Testis (tissue), 3 donors: ENCODE data around the gene CTDP1. TPM values are rescaled to one million over a fixed set of nuclear protein-coding genes. Genes with fewer than 3 reads are reported as not detected.

Source experiments
- DNase-seq: peaks from one replicate; pipeline ENCODE4 v3.0.0-alpha.2; 2019
- H3K27ac ChIP-seq, 2 donors: fragments of 200-600 bp; sonication (generic); one replicate each; pipeline ENCODE4 v1.5.1; 2019
- H3K27me3 ChIP-seq: fragments of 200-600 bp; sonication (generic); one replicate; pipeline ENCODE4 v1.5.1; 2019
- H3K36me3 ChIP-seq: fragments of 200-600 bp; sonication (generic); one replicate; pipeline ENCODE4 v1.5.1; 2017; ENCODE audit warnings: low read depth; ENCODE audit errors: missing control alignments
- H3K4me1 ChIP-seq: fragments of 200-600 bp; sonication (generic); one replicate; pipeline ENCODE4 v1.5.1; 2019
- H3K4me3 ChIP-seq, 2 donors: fragments of 200-600 bp; sonication (generic); one replicate each; pipeline ENCODE4 v1.5.1; 2017 to 2019
- H3K9me3 ChIP-seq: fragments of 200-600 bp; sonication (generic); one replicate; pipeline ENCODE4 v1.5.1; 2017
- POLR2A ChIP-seq: fragments of 450-650 bp; IDR thresholded peaks from one replicate; pipeline ENCODE4 v1.6.1; 2017; ENCODE audit warnings: antibody characterized with exemption, mild to moderate bottlenecking, moderate library complexity
- WGBS, 2 donors: methylation state at CpG; one replicate each; pipeline ENCODE4 v1.1.5; 2018; 5-methylcytosine and 5-hydroxymethylcytosine counted together
- intact Hi-C: fragments of 100-400 bp; cut with DNase I; formaldehyde crosslinking; loops from one replicate; pipeline ENCODE4 v1.15.1; 2023; ENCODE audit warnings: low total_unique reads
- polyA plus RNA-seq: library from polyadenylated mRNA; stranded (reverse); fragments of 350-450 nt; fragmentation: Illumina TruSeq; extraction: RNeasy Lipid Tissue Mini Kit (QIAGEN cat#74804); gene quantifications from one replicate; pipeline ENCODE4 v1.2.3, GENCODE V29; 2014; ENCODE audit warnings: low read depth, low replicate concordance; ENCODE audit not compliant: insufficient read depth
- total RNA-seq, 2 donors: library from RNA; depleted of rRNA; stranded (reverse); fragments of >200 nt; gene quantifications; one replicate each; pipeline ENCODE4 v1.2.3, GENCODE V29; 2016
- TF ChIP-seq, protein P1 (sequence below), 3 experiments: fragments of 450-650 bp in 2 of 3; fragments of 200-600 bp in 1 of 3; sonication (generic) in 1 of 3; IDR thresholded peaks; one replicate each; pipeline ENCODE4 v1.5.1; 2016 to 2019; ENCODE audit warnings: antibody characterized with exemption in 3 of 3, mild to moderate bottlenecking in 2 of 3, moderate library complexity in 1 of 3

Gene CTDP1
- total and polyA plus RNA-seq, 3 donors from 2014 or later: 41.0 to 51.0 (median 47.2) TPM

DNA sequence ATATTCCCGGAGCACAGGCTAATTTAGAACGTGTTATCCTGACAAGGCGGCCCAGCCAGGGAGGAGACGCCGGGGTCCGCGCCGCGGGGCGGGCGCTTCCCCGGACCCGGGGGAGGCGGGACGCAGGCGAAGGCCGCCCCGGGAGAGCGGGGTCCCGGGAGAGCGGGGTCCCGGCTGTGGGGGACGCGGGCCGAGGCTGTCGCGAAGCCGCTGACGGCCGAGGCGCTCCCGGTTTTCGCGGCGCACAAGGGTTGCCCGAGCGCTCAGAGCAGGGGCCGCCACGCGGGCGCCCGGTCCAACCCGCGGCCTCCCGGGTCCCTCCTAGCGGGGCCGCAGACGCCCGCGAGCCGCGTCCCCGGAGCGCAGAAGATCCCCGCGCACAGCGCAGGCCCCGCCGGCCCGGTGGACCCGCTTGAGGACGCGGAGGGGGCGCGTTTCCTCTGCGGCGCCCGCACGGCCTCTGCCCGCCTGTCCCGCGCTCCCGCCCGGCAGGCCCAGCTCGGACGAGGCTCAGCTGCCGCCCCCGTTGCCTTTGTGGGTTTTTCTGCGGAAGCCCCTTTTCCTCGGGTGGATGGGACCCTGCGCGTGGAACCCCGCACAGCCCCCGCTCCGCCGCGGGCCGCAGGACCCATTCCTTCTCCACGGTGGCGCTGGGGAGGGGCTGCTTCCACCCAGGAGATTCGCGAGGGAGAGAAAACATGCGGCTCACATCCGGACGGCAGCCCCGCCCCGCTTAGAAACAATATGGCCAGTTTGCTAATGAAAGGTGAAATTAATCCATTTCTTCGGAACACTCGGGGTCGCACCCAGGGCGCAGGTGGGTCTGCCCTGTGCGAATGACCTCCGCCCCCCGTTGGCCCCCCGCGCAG, 108.5 kb downstream of the CTDP1 start:
- no peaks in the 10 kb centered on the region for H3K9me3 ChIP-seq
- peak overlapping the region; percentile 24 to 30 for H3K4me3 ChIP-seq
- intact Hi-C loops: no loop called here
- no peak for DNase-seq
- WGBS, 2 donors: 2 to 3% methylated on average over 19 to 104 of the region's 106 CpGs
- H3K36me3 ChIP-seq: no peaks in the 10 kb centered on the region
- no peaks in the 10 kb centered on the region for H3K27me3 ChIP-seq
- no peak overlapping the region for H3K27ac ChIP-seq
- H3K4me1 ChIP-seq: peaks cover 8% of the 10 kb centered on the region
- TF ChIP-seq POLR2A: no peak
- TF ChIP-seq, protein P1, sequence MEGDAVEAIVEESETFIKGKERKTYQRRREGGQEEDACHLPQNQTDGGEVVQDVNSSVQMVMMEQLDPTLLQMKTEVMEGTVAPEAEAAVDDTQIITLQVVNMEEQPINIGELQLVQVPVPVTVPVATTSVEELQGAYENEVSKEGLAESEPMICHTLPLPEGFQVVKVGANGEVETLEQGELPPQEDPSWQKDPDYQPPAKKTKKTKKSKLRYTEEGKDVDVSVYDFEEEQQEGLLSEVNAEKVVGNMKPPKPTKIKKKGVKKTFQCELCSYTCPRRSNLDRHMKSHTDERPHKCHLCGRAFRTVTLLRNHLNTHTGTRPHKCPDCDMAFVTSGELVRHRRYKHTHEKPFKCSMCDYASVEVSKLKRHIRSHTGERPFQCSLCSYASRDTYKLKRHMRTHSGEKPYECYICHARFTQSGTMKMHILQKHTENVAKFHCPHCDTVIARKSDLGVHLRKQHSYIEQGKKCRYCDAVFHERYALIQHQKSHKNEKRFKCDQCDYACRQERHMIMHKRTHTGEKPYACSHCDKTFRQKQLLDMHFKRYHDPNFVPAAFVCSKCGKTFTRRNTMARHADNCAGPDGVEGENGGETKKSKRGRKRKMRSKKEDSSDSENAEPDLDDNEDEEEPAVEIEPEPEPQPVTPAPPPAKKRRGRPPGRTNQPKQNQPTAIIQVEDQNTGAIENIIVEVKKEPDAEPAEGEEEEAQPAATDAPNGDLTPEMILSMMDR (IDR thresholded peaks at IDR 0.05): no peak

DNA sequence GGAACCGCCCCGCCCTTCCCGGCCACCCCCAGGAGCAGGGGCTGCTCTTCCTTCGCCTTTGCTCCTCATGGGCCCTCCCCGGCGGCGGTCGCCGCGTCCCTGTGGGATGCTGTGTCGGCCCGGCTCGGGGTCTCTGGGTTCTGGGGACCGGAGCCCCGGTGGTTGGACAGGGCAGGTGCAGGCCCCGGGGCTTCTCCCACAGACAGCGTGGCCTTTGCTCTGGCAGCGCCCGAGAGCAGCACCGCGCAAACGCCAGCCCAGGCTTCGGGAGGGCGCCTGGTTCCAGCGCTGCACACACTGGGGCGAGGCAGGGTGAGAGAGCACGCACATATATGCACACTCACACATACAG, 109.1 kb downstream of the CTDP1 start:
- intact Hi-C loops: no loop called here
- Histone ChIP-seq H3K4me3 (peak overlapping the region; percentile 24 to 30), H3K27me3 (no peaks in the 10 kb centered on the region), H3K36me3 (no peaks in the 10 kb centered on the region), H3K27ac (no peak overlapping the region), H3K9me3 (no peaks in the 10 kb centered on the region), H3K4me1 (peaks cover 8% of the 10 kb centered on the region)
- TF ChIP-seq, protein P1 (IDR thresholded peaks at IDR 0.05): no peak
- TF ChIP-seq POLR2A: no peak
- WGBS, 2 donors: 20 to 37% methylated on average over 3 to 21 of the region's 27 CpGs
- no peak for DNase-seq

DNA sequence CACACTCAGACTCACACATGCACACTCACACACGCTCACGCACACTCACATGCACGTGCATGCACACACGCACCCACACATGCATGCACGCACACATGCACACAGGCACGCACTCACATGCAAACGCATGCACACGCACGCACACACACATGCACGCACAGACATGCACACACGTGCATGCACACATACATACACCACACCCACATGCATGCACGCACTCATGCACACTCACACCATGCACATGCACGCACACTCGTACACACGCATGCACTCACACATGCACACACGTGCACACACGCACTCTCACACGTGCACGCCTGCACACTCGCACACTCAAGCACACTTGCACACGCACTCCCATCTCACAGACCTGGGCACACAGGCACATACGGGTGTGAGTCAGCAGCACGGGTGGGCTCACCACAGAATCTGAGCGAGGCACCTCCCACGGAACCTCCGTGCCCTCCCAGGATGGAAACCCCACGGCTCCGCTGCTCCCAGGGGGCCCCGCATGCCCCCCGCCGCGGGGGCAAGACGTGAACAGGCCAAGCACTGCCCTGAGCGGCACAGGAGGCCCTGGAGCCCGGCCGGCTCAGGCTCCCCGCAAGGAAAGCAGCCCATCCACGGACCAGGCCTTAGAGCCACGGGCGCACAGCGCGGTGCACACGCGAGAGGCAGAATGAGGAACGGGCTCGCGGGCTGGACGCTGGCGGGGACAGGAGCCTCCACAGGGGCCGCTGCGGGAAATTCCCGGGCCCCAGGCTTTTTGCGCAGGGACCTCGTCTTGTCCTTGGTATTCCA, 109.7 kb downstream of the CTDP1 start:
- Histone ChIP-seq H3K27me3 (no peaks in the 10 kb centered on the region), H3K36me3 (no peaks in the 10 kb centered on the region), H3K4me3 (peak overlapping the region in 1 of 2 donors; percentile 30), H3K27ac (no peak overlapping the region), H3K9me3 (no peaks in the 10 kb centered on the region), H3K4me1 (peaks cover 8% of the 10 kb centered on the region)
- no peak for DNase-seq
- TF ChIP-seq POLR2A: no peak
- TF ChIP-seq, protein P1 (IDR thresholded peaks at IDR 0.05): no peak
- intact Hi-C loops: no loop called here
- 63 to 75% methylated on average over 45 to 54 of the region's 54 CpGs for WGBS, 2 donors

DNA sequence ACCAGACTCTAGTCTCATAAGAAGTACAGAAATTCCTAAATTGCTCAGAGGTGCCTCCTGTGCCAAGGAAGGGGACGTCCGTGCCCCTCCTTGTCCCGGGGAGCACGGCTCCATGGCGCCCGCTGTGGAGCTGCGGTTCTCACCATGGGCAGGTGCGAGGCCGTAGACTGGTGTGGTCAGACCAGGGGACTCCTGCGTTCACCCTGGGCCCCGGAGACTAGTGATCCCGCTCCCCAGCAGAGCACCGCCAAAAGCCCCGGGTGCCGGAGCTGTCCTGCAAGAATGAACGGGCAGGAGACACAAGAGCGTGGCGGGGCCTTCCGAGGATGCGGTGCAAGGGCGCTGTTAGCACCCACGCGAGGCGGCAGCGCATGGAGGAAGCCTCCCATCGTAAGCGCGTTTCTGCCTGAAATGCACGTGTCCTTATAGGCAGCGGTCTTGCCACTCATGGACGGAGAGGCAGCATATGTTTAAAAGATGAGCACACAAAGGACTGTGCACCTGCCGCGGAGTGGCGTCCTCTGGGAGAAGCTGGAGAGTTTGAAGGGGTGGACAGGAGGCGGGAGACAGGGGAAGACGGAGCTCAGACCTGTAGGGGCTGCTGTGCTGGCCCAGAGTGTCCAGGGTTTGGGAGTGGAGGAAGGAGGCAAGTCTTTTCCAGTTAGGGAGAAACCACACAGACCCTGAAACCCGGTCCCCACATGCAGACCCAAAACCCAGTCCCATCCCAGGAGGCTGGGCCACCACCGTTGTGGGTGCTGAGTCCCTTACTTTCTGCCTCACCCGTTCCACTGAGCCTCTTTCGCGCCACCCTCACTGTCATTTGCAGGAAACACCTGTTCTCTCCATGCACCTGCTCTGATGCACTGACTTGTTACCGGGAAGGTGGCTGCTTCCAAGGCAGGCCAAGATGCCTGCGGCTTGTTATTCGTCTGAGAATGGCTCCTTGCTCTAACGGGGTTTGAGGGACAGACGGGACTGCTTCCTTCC, 110.6 kb downstream of the CTDP1 start:
- no peaks in the 10 kb centered on the region for H3K36me3 ChIP-seq
- H3K4me3 ChIP-seq: no peak overlapping the region
- H3K27me3 ChIP-seq: no peaks in the 10 kb centered on the region
- 61 to 67% methylated on average over 38 to 46 of the region's 46 CpGs for WGBS, 2 donors
- intact Hi-C loops: no loop called here
- no peaks in the 10 kb centered on the region for H3K9me3 ChIP-seq
- peaks cover 8% of the 10 kb centered on the region for H3K4me1 ChIP-seq
- TF ChIP-seq POLR2A: no peak
- TF ChIP-seq, protein P1 (IDR thresholded peaks at IDR 0.05): no peak
- DNase-seq: no peak
- no peak overlapping the region for H3K27ac ChIP-seq
